Trophoblast cell (in vitro differentiated cells and primary cell): Measurements from ENCODE around the gene SUSD6.

ENCODE experiments used
- DNase-seq, 2 donors: peaks; one replicate each; pipeline ENCODE4 v3.0.0-alpha.2; 2016
- H2AFZ ChIP-seq: 2 replicates; pipeline ENCODE4 v1.6.1; 2013; ENCODE audit warnings: low read length, moderate library complexity, mild to moderate bottlenecking; ENCODE audit not compliant: insufficient read depth, poor library complexity
- H2AK5ac ChIP-seq: 2 replicates; pipeline ENCODE4 v1.6.1; 2013; ENCODE audit warnings: mild to moderate bottlenecking, low read length
- H2BK120ac ChIP-seq: 2 replicates; pipeline ENCODE4 v1.6.1; 2013; ENCODE audit warnings: low read length, mild to moderate bottlenecking, moderate library complexity; ENCODE audit not compliant: insufficient read depth, poor library complexity
- H2BK12ac ChIP-seq: 2 replicates; pipeline ENCODE4 v1.6.1; 2013; ENCODE audit warnings: mild to moderate bottlenecking, low read length, moderate library complexity
- H2BK5ac ChIP-seq: 2 replicates; pipeline ENCODE4 v1.6.1; 2013; ENCODE audit warnings: low read length, low read depth, moderate library complexity, mild to moderate bottlenecking; ENCODE audit not compliant: poor library complexity
- H3K14ac ChIP-seq: 2 replicates; pipeline ENCODE4 v1.6.1; 2013; ENCODE audit warnings: mild to moderate bottlenecking, low read length
- H3K18ac ChIP-seq: 2 replicates; pipeline ENCODE4 v1.6.1; 2013; ENCODE audit warnings: mild to moderate bottlenecking, low read length
- H3K23ac ChIP-seq: 2 replicates; pipeline ENCODE4 v1.6.1; 2013; ENCODE audit warnings: low read length
- H3K27ac ChIP-seq: 2 replicates; pipeline ENCODE4 v1.5.1; 2013; ENCODE audit warnings: low read depth, mild to moderate bottlenecking, inconsistent platforms, low read length, moderate library complexity
- H3K27me3 ChIP-seq: 2 replicates; pipeline ENCODE4 v1.6.1; 2013; ENCODE audit warnings: inconsistent platforms, mild to moderate bottlenecking, low read length, moderate library complexity; ENCODE audit not compliant: insufficient read depth
- H3K36me3 ChIP-seq, 2 experiments: 1 replicate in 1 of 2; 2 replicates in 1 of 2; pipeline ENCODE4 v1.6.1; 2013; ENCODE audit warnings: low read length in 2 of 2, mild to moderate bottlenecking in 2 of 2, moderate library complexity in 1 of 2; ENCODE audit not compliant: insufficient read depth in 2 of 2, control insufficient read depth in 1 of 2
- H3K4ac ChIP-seq: 2 replicates; pipeline ENCODE4 v1.6.1; 2013; ENCODE audit warnings: low read depth, mild to moderate bottlenecking, low read length, moderate library complexity
- H3K4me1 ChIP-seq, 2 experiments: 1 replicate in 1 of 2; 2 replicates in 1 of 2; pipeline ENCODE4 v1.6.1; 2013; ENCODE audit warnings: low read length in 2 of 2, mild to moderate bottlenecking in 2 of 2, moderate library complexity in 1 of 2; ENCODE audit not compliant: insufficient read depth in 2 of 2, control insufficient read depth in 1 of 2
- H3K4me2 ChIP-seq: 2 replicates; pipeline ENCODE4 v1.6.1; 2013; ENCODE audit warnings: inconsistent platforms, mild to moderate bottlenecking, low read length, moderate library complexity
- H3K4me3 ChIP-seq: 2 replicates; pipeline ENCODE4 v1.5.1; 2013; ENCODE audit warnings: mild to moderate bottlenecking, low read depth, low read length, inconsistent platforms
- H3K79me1 ChIP-seq: one replicate; pipeline ENCODE4 v1.6.1; 2013; ENCODE audit warnings: low read length
- H3K79me2 ChIP-seq: 2 replicates; pipeline ENCODE4 v1.6.1; 2013; ENCODE audit warnings: low read length, mild to moderate bottlenecking; ENCODE audit not compliant: control insufficient read depth, insufficient read depth, poor library complexity
- H3K9ac ChIP-seq: 2 replicates; pipeline ENCODE4 v1.6.1; 2013; ENCODE audit warnings: mild to moderate bottlenecking, low read length
- H3K9me3 ChIP-seq: 2 replicates; pipeline ENCODE4 v1.6.1; 2013; ENCODE audit warnings: low read depth, mild to moderate bottlenecking, control low read depth, inconsistent platforms, low read length; ENCODE audit not compliant: insufficient read depth
- H4K12ac ChIP-seq: 2 replicates; pipeline ENCODE4 v1.6.1; 2013; ENCODE audit warnings: low read depth, mild to moderate bottlenecking, low read length, moderate library complexity
- H4K8ac ChIP-seq: 2 replicates; pipeline ENCODE4 v1.6.1; 2013; ENCODE audit warnings: low read depth, mild to moderate bottlenecking, low read length, moderate library complexity
- H4K91ac ChIP-seq: one replicate; pipeline ENCODE4 v1.6.1; 2013; ENCODE audit warnings: low read depth, mild to moderate bottlenecking, low read length, moderate library complexity
- WGBS: extraction: QIAGEN DNeasy Blood & Tissue Kit; methylation state at CpG from one replicate; pipeline ENCODE4 v1.1.7; 2013; ENCODE audit warnings: missing lambda C conversion rate; ENCODE audit not compliant: insufficient read length, insufficient coverage; ENCODE audit errors: extremely low coverage; 5-methylcytosine and 5-hydroxymethylcytosine counted together

SUSD6 gene

DNA sequence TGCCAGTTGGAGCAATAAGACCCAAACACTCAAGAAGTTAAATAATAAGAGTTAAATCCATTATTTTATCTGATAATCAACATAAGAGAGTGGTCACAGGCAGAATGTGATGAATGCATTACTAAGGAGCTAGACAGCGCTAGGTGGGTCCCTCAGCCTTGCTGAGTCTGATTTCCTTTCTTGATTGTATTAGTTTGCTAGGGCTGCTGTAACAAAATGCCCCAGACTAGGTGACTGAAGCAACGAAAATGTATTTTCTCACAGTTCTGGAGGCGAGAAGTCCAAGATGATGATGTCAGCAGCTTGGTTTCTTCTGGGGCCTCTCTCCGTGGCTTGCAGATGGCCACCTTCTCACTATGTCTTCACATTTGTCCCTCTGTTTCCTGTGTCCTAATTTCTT lies 28.6 kb upstream of the SUSD6 start:
- Histone ChIP-seq H4K8ac (no peak overlapping the region), H3K79me2 (no peaks in the 10 kb centered on the region), H3K4me3 (no peak overlapping the region), H2AFZ (no peak overlapping the region), H3K9ac (no peak overlapping the region), H3K27me3 (no peaks in the 10 kb centered on the region), H4K91ac (no peak overlapping the region), H3K36me3 (no peaks in the 10 kb centered on the region), H3K14ac (no peak overlapping the region), H2AK5ac (no peak overlapping the region), H3K4me1 (no peaks in the 10 kb centered on the region), H3K9me3 (no peaks in the 10 kb centered on the region), H3K4ac (no peak overlapping the region), H4K12ac (no peak overlapping the region), H3K18ac (no peak overlapping the region), H2BK5ac (no peak overlapping the region), H3K27ac (no peak overlapping the region), H2BK12ac (no peak overlapping the region), H3K4me2 (no peak overlapping the region), H3K23ac (no peak overlapping the region), H3K79me1 (no peaks in the 10 kb centered on the region), H2BK120ac (no peak overlapping the region)
- DNase-seq: no peak
- WGBS: no CpG with 5 or more reads among the region's 4 CpGs

DNA sequence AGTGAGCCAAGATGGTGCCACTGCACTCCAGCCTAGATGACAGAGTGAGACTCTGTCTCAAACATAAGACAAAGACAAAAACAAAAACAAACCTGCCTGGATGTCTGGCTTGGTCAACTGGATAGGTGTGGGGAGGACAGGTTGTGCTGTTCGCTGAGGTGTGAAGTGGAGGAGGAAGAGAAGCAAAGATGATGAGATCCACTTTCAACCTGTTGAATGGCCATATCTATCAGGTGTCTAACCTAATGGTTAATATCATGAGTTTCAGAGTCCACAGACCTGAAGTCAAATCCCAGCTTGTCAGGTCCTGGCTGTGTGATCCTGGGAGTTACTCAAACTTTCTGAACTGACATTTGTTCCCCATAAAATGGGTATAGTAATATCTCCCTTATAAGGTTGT lies 27.0 kb upstream of the SUSD6 start:
- Histone ChIP-seq H3K79me1 (no peaks in the 10 kb centered on the region), H2BK120ac (no peak overlapping the region), H4K91ac (no peak overlapping the region), H2AFZ (no peak overlapping the region), H3K4me1 (no peaks in the 10 kb centered on the region), H3K23ac (no peak overlapping the region), H3K27me3 (no peaks in the 10 kb centered on the region), H3K79me2 (no peaks in the 10 kb centered on the region), H3K14ac (no peak overlapping the region), H4K8ac (no peak overlapping the region), H3K27ac (no peak overlapping the region), H3K9ac (no peak overlapping the region), H3K18ac (no peak overlapping the region), H3K9me3 (no peaks in the 10 kb centered on the region), H3K36me3 (no peaks in the 10 kb centered on the region), H4K12ac (no peak overlapping the region), H3K4ac (no peak overlapping the region), H3K4me2 (no peak overlapping the region), H2BK5ac (no peak overlapping the region), H2AK5ac (no peak overlapping the region), H2BK12ac (no peak overlapping the region), H3K4me3 (no peak overlapping the region)
- WGBS: no CpG with 5 or more reads among the region's 1 CpG
- no peak for DNase-seq

DNA sequence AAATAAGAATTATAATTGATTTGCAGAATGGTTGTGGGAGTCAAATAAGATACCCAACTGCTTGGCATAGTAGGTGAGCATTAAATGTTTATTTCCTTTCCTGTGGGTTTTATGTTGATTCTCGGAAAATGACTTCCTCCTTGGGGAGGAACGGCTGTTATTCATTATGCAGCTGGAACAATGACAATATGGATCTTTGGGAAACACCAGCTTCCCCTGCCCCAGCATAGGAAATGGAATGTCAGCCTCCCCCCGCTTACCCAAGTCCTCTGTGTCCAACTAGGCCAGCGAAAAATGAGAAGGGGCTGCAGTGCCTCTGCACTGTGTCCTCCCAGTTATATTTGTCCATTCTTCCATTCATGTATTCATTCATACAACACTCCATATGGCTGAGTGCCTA lies 25.0 kb upstream of the SUSD6 start:
- Histone ChIP-seq H3K4me1 (no peaks in the 10 kb centered on the region), H3K79me2 (no peaks in the 10 kb centered on the region), H3K36me3 (no peaks in the 10 kb centered on the region), H3K4me2 (no peak overlapping the region), H2BK12ac (no peak overlapping the region), H3K27ac (no peak overlapping the region), H2AFZ (no peak overlapping the region), H3K18ac (no peak overlapping the region), H3K9me3 (no peaks in the 10 kb centered on the region), H3K4ac (no peak overlapping the region), H3K9ac (no peak overlapping the region), H2BK5ac (no peak overlapping the region), H3K79me1 (no peaks in the 10 kb centered on the region), H4K8ac (no peak overlapping the region), H3K4me3 (no peak overlapping the region), H4K91ac (no peak overlapping the region), H4K12ac (no peak overlapping the region), H2BK120ac (no peak overlapping the region), H3K23ac (no peak overlapping the region), H2AK5ac (no peak overlapping the region), H3K14ac (no peak overlapping the region), H3K27me3 (no peaks in the 10 kb centered on the region)
- DNase-seq: no peak
- no CpG with 5 or more reads among the region's 4 CpGs for WGBS

DNA sequence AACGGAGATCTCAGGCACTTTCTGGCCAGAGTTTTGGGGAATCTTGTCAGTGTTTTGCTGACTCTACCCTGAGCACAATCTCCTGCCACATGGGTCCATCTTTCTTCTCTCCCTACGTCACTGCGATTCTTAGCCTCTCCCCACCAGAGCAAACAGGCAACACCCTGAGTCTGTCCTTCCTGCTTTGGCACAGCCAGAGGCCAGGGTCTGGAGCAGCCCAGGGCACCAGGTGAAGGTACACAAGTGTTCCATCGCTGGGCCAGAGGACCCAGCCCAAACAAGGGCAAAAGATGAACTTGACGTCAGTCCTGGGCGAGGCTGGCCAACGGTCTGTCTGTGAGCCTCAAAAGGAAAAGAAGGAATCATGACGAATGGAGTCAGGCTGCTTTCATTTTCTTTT lies 24.0 kb upstream of the SUSD6 start:
- no peak overlapping the region for H3K4me2 ChIP-seq
- no peak overlapping the region for H2AK5ac ChIP-seq
- H3K4me1 ChIP-seq: no peaks in the 10 kb centered on the region
- no peak overlapping the region for H2BK5ac ChIP-seq
- no peak overlapping the region for H3K4me3 ChIP-seq
- H4K12ac ChIP-seq: no peak overlapping the region
- H4K8ac ChIP-seq: no peak overlapping the region
- no peak overlapping the region for H3K27ac ChIP-seq
- H3K14ac ChIP-seq: no peak overlapping the region
- H2BK12ac ChIP-seq: no peak overlapping the region
- no peaks in the 10 kb centered on the region for H3K79me2 ChIP-seq
- H3K18ac ChIP-seq: no peak overlapping the region
- no CpG with 5 or more reads among the region's 8 CpGs for WGBS
- no peak overlapping the region for H3K23ac ChIP-seq
- DNase-seq: no peak
- H2AFZ ChIP-seq: no peak overlapping the region
- H3K9me3 ChIP-seq: no peaks in the 10 kb centered on the region
- no peaks in the 10 kb centered on the region for H3K27me3 ChIP-seq
- no peak overlapping the region for H2BK120ac ChIP-seq
- H3K79me1 ChIP-seq: no peaks in the 10 kb centered on the region
- H3K4ac ChIP-seq: no peak overlapping the region
- H4K91ac ChIP-seq: no peak overlapping the region
- H3K36me3 ChIP-seq: no peaks in the 10 kb centered on the region
- no peak overlapping the region for H3K9ac ChIP-seq
